NCI-H1092 treated with DMSO at 0.1 percent for 48 hours (cell line): ENCODE measurements around the gene CDX1.

ENCODE experiments used
- DNase-seq: peaks from one replicate; lab custom pipeline; 2025; lab: John Stamatoyannopoulos, UW

CDX1 gene

GRCh38 chr5:150184006-150184405 lies 17.4 kb downstream of the CDX1 start:
- DNase-seq, result no peak

GRCh38 chr5:150184990-150185912 lies 18.7 kb downstream of the CDX1 start:
- no peak for DNase-seq

- DNase-seq, result no peak
Observed at GRCh38 chr5:150186137-150186536, 19.6 kb downstream of the CDX1 start.

- DNase-seq, result no peak
Observed at GRCh38 chr5:150186897-150187296, 20.3 kb downstream of the CDX1 start.

GRCh38 chr5:150188146-150188842 lies 21.7 kb downstream of the CDX1 start:
- no peak for DNase-seq

- no peak for DNase-seq
Observed at GRCh38 chr5:150189326-150189725, 22.7 kb downstream of the CDX1 start.

DNA sequence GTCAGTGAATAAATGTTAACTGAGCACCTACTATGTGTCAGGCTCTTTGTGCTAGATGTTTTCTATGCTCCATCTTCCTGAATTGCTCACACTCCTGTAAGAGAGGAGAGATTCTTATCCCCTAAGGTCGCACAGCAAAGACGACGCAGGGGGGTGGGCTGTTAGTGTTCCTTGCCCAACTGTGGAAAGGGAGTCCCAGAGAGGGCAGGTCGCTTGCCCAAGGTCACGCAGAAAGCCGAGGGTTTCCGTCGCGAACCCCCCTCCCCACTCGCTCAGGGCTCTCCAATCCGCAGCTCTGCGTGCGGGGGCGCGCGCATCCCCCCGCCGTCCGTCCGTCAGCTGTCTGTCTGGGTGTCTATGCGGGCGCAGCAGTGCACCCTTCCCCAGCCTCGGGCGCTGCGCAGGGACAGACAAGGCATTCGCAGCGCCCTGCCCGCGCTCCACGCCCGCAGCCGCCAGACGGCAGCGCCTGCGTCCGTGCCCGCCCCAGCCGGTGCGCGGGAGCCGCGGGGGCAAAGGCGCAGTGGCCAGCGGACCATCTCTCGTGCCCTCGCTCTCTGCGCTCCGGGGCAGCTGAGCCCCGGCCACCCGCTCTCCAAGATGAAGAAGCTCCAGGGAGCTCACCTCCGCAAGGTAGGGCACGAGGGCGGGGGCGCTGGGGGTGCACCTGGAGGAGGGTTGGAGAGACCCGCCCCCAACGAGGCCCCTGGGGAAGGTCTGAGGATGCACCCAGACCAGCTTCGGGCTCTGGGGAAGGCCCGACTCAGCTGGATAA lies 23.3 kb downstream of the CDX1 start, which contains the start of gene SLC6A7:
Gene SLC6A7, plus strand, starts transcription at position 335 of the 775 bp plus-strand sequence. Its CDS starts 266 bp downstream, at position 601.
- no peak for DNase-seq

GRCh38 chr5:150190503-150190979 lies 24.0 kb downstream of the CDX1 start:
- DNase-seq, result no peak

- DNase-seq, result no peak
Observed at GRCh38 chr5:150190987-150191386, 24.4 kb downstream of the CDX1 start.

DNA sequence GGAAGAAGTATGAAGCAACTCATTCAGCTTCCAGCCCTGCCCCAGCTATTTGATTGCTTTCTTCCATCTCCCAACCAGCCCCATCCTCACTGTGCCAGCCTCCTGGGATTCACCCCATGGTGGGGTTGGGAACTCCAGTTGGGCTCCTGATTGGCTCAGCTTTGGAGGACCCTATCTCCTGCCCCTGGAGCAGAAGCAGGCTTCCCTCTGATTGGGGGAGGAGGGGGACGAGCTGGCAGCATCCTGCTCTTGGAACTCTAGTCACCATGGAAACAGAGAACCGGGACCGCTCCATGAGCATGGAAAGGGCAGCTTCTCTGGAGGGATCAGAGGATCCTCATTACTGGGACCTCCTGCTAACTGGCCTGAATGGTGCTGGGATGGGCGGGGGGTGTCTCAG lies 25.9 kb downstream of the CDX1 start:
- no peak for DNase-seq

- DNase-seq, result no peak
Observed at GRCh38 chr5:150195736-150196485, 29.3 kb downstream of the CDX1 start.

DNA sequence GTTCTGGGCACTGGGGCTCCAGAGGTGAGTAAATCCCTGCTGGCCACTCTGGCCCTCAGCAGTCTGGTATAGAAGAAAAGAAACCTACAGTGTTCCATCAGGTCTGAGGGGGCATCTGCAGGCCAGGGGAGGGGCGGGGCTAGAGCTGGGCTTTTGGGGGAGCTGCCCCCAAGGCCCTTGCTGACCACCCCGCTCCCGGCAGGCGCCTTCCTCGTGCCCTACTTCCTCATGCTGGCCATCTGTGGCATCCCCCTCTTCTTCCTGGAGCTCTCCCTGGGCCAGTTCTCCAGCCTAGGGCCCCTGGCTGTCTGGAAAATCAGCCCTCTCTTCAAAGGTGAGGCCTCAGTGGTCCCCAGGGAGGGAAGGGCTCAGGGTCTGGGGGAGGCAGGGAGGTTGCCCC lies 29.9 kb downstream of the CDX1 start:
- no peak for DNase-seq

DNA sequence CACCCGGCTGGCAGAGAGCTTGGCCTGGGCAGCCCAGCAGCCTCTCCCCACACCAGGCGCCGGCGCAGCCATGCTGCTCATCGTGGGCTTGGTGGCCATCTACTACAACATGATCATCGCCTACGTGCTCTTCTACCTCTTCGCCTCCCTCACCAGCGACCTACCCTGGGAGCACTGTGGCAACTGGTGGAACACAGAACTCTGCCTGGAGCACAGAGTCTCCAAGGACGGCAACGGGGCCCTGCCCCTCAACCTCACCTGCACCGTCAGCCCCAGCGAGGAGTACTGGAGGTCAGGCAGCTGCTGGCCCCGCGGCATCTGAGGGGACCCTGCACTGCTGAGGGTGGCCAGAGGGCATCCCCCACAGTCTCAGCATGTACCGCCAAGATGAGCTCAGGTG lies 30.4 kb downstream of the CDX1 start:
- DNase-seq, result no peak

GRCh38 chr5:150197476-150197875 lies 30.9 kb downstream of the CDX1 start:
- no peak for DNase-seq

DNA sequence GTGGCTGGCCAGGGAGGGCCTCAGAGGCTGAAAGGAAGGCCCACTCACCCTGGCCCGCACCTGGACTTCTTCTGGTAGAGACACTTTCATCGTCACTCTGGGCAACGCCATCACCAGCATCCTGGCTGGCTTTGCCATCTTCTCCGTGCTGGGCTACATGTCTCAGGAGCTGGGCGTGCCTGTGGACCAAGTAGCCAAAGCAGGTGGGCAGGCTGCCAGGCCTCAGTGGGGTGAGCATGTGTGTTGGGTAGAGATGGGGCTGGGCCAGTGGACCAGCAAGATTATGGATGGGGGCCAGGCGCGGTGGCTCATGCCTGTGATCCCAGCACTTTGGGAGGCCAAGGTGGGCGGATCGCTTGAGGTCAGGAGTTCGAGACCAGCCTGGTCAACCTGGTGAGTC lies 35.9 kb downstream of the CDX1 start:
- DNase-seq, result no peak

DNA sequence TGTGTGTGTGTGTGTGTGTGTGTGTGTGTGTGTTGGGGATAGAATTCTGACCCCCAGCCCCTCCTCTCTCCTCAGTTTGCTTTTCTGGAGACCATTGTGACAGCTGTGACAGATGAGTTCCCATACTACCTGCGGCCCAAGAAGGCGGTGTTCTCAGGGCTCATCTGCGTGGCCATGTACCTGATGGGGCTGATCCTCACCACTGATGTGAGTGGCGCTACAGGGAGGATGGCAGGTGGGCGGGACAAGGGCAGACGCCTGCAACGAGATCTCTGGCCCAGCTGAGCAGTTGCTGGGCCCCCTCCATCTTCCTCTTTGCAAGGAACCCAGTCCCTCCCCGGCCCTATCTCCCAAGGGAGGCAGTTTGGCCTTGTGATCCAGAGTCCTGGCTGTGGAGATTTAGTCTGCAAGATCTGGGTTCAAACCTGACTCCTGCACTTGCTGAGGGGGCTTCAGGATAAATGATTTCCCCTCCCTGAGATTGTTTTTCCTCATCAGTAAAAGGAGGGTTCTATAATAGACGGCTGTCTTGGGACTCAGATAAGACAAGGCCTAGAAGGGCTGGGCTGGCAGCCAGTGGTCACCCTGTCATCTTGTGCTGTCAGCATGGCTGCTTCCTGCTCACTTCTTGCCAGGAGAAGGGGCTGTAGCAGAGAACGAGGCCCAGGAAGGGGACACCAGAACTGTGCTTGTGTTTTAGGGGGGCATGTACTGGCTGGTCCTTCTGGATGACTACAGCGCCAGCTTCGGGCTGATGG lies 37.4 kb downstream of the CDX1 start:
- no peak for DNase-seq

DNA sequence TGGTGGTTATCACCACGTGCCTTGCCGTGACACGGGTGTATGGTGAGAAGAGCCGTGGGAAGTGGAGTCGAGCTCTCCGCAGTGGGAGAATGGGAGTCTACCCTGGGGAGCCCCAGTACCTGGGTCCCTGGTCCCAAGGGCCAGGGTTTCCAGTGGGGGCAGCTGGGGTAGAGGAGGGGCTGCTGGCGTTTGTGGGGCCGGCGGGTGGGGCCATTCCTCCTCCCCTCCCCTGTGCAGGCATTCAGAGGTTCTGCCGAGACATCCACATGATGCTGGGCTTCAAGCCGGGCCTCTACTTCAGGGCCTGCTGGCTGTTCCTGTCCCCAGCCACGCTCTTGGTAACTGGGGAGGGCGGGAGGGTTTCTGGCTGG lies 38.0 kb downstream of the CDX1 start:
- DNase-seq, result no peak

GRCh38 chr5:150206098-150206778 lies 39.7 kb downstream of the CDX1 start:
- no peak for DNase-seq

DNA sequence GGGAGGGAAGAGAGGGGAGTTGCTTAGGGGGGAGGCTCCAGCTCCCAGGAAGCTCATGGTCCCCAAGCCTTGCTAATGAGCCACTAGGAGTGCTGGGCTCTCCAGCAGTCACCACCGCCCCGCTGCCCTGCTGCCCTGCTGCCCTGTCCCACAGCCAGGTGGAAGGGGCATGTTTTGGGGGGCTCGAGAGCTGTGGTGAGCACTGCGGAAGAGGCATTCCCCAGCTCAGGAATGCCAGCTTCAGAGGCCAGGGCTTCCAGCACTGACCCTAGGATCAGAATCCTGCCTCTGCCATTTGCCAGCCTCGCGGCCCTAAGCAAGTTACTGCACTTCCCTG lies 40.2 kb downstream of the CDX1 start:
- no peak for DNase-seq
